Heart left ventricle (tissue), 13 donors: ENCODE data around the gene CYB561.

Experiments
- CTCF ChIP-seq, 12 donors: fragments of 200-600 bp; sonication (generic) in 4 of 12; IDR thresholded peaks; one replicate each; pipeline versions ENCODE4 v1.5.0 to v1.8.0; 2018 to 2022; ENCODE audit warnings: antibody characterized with exemption in 12 of 12, mild to moderate bottlenecking in 5 of 12
- POLR2A ChIP-seq, 2 donors: fragments of 450-650 bp; IDR thresholded peaks; one replicate each; pipeline ENCODE4 v1.6.1; 2017; ENCODE audit warnings: antibody characterized with exemption in 2 of 2, mild to moderate bottlenecking in 2 of 2, moderate library complexity in 2 of 2
- donor health status: ischemic (EF 13 %, LVEDD 7.1; RV severe dilation, severe dysfunction).
- donor health status: DM: no; HTN: yes; CAD: no.
- donor health status: DM: no; HTN: no; CAD: no.
- donor health status: ischemic (EF 25% LVEDD 6.9; RV normal size, moderate dysfunction).
- donor health status: ischemic (EF 25% LVEDD 5.7; RV mildly dilated, moderate dysfunction).
- donor health status: ischemic (EF 35%, LVEDD 5.7; RV mildly dilated, moderate dysfunction).
- donor health status: nonischemic (EF 11% LVEDD 7.7; RV severe dilation, severe dysfunction).
- donor health status: DM: yes; HTN: yes; CAD: no.
- donor health status: PGD.
- donor health status: ischemic (EF 29% LVEDD 5.4; RV normal size, mild dysfunction).
- donor health status: nonischemic (EF 23%, LVEDD 6.1; RV moderate dilation, normal function).

DNA sequence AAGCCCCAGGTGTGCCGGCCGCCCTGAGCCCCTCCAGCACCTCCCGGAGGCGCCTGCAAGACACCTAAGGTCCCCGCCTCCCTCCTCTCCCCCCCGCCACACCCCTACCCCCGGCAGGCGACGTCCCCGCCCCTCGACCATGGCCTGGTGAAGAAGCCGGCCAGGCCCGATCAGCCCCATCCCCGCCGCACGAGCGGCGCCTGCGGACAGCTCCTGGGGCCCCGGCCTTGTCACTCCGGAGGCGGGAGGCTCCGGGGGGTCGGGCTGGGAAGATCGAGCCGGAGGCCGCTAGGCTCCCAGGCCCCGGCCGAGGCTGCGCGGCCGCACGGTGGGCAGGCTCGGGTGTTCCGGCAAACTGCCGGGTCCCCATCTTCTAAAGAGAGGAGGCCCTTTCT is 30.4 kb upstream of the CYB561 start:
- TF ChIP-seq CTCF (IDR thresholded peaks at IDR 0.05): no peak
- no peak for TF ChIP-seq POLR2A (IDR thresholded peaks at IDR 0.05)
